ENCODE results near the gene ZNF892. TPM values are rescaled to one million over a fixed set of nuclear protein-coding genes. Genes with fewer than 3 reads are reported as not detected.
A peak's percentile ranks its signal among the peaks of the same experiment; 100 is the strongest.

The ZNF892 gene
- total and polyA plus RNA-seq, 9 of the 15 experiments (the other 6 are each of a cell fraction or from before 2014, with no cell fraction given) = 0.07 to 0.13 (median 0.09) TPM; not detected in 6

- no peak for TF ChIP-seq SREBF1 (IDR thresholded peaks at IDR 0.05; ENCODE audit: borderline replicate concordance, low read depth, low read length)
- TF ChIP-seq HDAC6 (IDR thresholded peaks at IDR 0.05; ENCODE audit: low read depth, low read length) = no peak
- TF ChIP-seq ESRRA (IDR thresholded peaks at IDR 0.05; ENCODE audit: borderline replicate concordance, low read depth) = no peak
- TF ChIP-seq SMAD2 (IDR thresholded peaks at IDR 0.05; ENCODE audit: low read depth, low read length) = no peak
- TF ChIP-seq GABPA (tag; conservative IDR thresholded peaks at IDR 0.05; ENCODE audit: low read depth) = no peak
- TF ChIP-seq RB1 (IDR thresholded peaks at IDR 0.05; ENCODE audit: low read depth) = no peak
- no peak for TF ChIP-seq SMAD1 (IDR thresholded peaks at IDR 0.05; ENCODE audit: low read depth, low read length, partially characterized antibody)
- no peak for TF ChIP-seq SIRT6 (IDR thresholded peaks at IDR 0.05; ENCODE audit: low read depth, low read length)
- TF ChIP-seq KHSRP (IDR thresholded peaks at IDR 0.05) = no peak
- TF ChIP-seq ZNF324 (CRISPR knock-in tag; IDR thresholded peaks at IDR 0.05) = no peak
- TF ChIP-seq MEF2A (IDR thresholded peaks at IDR 0.05; ENCODE audit: control insufficient read depth, low read depth, low read length) = no peak
- peak in 1 of 2 experiments; percentile 37; a peak in 2 of 4 replicates for TF ChIP-seq MAZ (CRISPR knock-in tag; conservative IDR thresholded peaks at IDR 0.05 in 1 of 2, IDR thresholded peaks at IDR 0.05 in 1 of 2)
- no peak for TF ChIP-seq GTF2F1 (IDR thresholded peaks at IDR 0.05; ENCODE audit: low read depth, low read length)
- TF ChIP-seq ERF (CRISPR knock-in tag; IDR thresholded peaks at IDR 0.05) = no peak
- TF ChIP-seq CBFA2T2 (conservative IDR thresholded peaks at IDR 0.05) = no peak
- TF ChIP-seq ZNF507 (tag; conservative IDR thresholded peaks at IDR 0.05) = no peak
- TF ChIP-seq TAL1 (IDR thresholded peaks at IDR 0.05) = no peak
- no peak for TF ChIP-seq LCOR (CRISPR knock-in tag; IDR thresholded peaks at IDR 0.05)
- TF ChIP-seq, protein P1, sequence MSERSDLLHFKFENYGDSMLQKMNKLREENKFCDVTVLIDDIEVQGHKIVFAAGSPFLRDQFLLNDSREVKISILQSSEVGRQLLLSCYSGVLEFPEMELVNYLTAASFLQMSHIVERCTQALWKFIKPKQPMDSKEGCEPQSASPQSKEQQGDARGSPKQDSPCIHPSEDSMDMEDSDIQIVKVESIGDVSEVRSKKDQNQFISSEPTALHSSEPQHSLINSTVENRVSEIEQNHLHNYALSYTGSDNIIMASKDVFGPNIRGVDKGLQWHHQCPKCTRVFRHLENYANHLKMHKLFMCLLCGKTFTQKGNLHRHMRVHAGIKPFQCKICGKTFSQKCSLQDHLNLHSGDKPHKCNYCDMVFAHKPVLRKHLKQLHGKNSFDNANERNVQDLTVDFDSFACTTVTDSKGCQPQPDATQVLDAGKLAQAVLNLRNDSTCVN (CRISPR knock-in tag; IDR thresholded peaks at IDR 0.05) = no peak
- no peak for TF ChIP-seq MXI1 (IDR thresholded peaks at IDR 0.05; ENCODE audit: low read depth, low read length)
- TF ChIP-seq RBFOX2 (IDR thresholded peaks at IDR 0.05; ENCODE audit: low read depth, low read length) = peak; percentile 70
- TF ChIP-seq, protein P2, sequence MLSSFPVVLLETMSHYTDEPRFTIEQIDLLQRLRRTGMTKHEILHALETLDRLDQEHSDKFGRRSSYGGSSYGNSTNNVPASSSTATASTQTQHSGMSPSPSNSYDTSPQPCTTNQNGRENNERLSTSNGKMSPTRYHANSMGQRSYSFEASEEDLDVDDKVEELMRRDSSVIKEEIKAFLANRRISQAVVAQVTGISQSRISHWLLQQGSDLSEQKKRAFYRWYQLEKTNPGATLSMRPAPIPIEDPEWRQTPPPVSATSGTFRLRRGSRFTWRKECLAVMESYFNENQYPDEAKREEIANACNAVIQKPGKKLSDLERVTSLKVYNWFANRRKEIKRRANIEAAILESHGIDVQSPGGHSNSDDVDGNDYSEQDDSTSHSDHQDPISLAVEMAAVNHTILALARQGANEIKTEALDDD (IDR thresholded peaks at IDR 0.05) = no peak
- peak; percentile 80; the same call in 1 of the 2 replicates for TF ChIP-seq SAFB (IDR thresholded peaks at IDR 0.05; ENCODE audit: borderline replicate concordance, low read depth, low read length)
- TF ChIP-seq NFRKB (IDR thresholded peaks at IDR 0.05; ENCODE audit: low read depth) = no peak
- no peak for TF ChIP-seq TEAD1 (CRISPR knock-in tag; IDR thresholded peaks at IDR 0.05)
- TF ChIP-seq, protein P3, sequence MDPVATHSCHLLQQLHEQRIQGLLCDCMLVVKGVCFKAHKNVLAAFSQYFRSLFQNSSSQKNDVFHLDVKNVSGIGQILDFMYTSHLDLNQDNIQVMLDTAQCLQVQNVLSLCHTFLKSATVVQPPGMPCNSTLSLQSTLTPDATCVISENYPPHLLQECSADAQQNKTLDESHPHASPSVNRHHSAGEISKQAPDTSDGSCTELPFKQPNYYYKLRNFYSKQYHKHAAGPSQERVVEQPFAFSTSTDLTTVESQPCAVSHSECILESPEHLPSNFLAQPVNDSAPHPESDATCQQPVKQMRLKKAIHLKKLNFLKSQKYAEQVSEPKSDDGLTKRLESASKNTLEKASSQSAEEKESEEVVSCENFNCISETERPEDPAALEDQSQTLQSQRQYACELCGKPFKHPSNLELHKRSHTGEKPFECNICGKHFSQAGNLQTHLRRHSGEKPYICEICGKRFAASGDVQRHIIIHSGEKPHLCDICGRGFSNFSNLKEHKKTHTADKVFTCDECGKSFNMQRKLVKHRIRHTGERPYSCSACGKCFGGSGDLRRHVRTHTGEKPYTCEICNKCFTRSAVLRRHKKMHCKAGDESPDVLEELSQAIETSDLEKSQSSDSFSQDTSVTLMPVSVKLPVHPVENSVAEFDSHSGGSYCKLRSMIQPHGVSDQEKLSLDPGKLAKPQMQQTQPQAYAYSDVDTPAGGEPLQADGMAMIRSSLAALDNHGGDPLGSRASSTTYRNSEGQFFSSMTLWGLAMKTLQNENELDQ (CRISPR knock-in tag; IDR thresholded peaks at IDR 0.05; ENCODE audit: borderline replicate concordance) = no peak
These were observed 48.3 kb upstream of the ZNF892 start (continued) for GRCh38 chr2:95158891-95159619.

All from K562 (cell line).